Psoas muscle (tissue), 8 donors: Measurements from ENCODE around the gene KIAA1671. TPM values are rescaled to one million over a fixed set of nuclear protein-coding genes. Genes with fewer than 3 reads are reported as not detected.
"Not testable (repeated sequence)": the region's sequence is repeated elsewhere in the genome, so short reads cannot be mapped to it uniquely, and the experiment has no call there.

Experiments used
- ATAC-seq, 4 donors: fragments of 200-7000 bp; cut with Tn5 transposase; one replicate each; pipeline ENCODE4 v1.9.1; 2020; ENCODE audit warnings: moderate library complexity in 3 of 4, mild to moderate bottlenecking in 2 of 4
- DNase-seq, 2 donors: peaks; one replicate each; pipeline ENCODE4 v3.0.0-alpha.2; 2020
- H3K27ac ChIP-seq: fragments of 200-600 bp; one replicate; pipeline ENCODE4 v1.8.0; 2022
- H3K27me3 ChIP-seq, 3 donors: fragments of 200-600 bp in 1 of 3; one replicate each; pipeline versions ENCODE4 v1.6.1 to v1.8.0; 2013 to 2022; ENCODE audit warnings: low read length in 2 of 3, mild to moderate bottlenecking in 2 of 3, moderate library complexity in 1 of 3; ENCODE audit not compliant: insufficient read depth in 3 of 3
- H3K36me3 ChIP-seq, 2 donors: fragments of 200-600 bp in 1 of 2; one replicate each; pipeline versions ENCODE4 v1.6.1 to v1.8.0; 2013 to 2022; ENCODE audit warnings: low read depth in 1 of 2, mild to moderate bottlenecking in 1 of 2, moderate library complexity in 1 of 2; ENCODE audit not compliant: insufficient read depth in 1 of 2
- H3K4me1 ChIP-seq: fragments of 200-600 bp; one replicate; pipeline ENCODE4 v1.8.0; 2022
- H3K4me3 ChIP-seq: fragments of 200-600 bp; one replicate; pipeline ENCODE4 v1.8.0; 2022; ENCODE audit warnings: mild to moderate bottlenecking
- H3K9me3 ChIP-seq: fragments of 200-600 bp; one replicate; pipeline ENCODE4 v1.8.0; 2022
- WGBS, 3 donors: extraction: QIAGEN DNeasy Blood & Tissue Kit; methylation state at CpG; one replicate each; pipeline versions ENCODE4 v1.1.6 to v1.1.7; 2013; 5-methylcytosine and 5-hydroxymethylcytosine counted together
- intact Hi-C, 2 donors: fragments of 100-400 bp; cut with DNase I; formaldehyde crosslinking; loops; one replicate each; pipeline versions ENCODE4 v1.11.0 to v1.14.2; 2022
- long read RNA-seq, 2 donors: library from polyadenylated mRNA; unstranded; transcript quantifications; one replicate each; pipeline ENCODE4 v2.0.0, GENCODE V29; 2021
- polyA plus RNA-seq, 3 donors: library from polyadenylated mRNA; stranded (reverse); fragments of 200-250 nt; gene quantifications; one replicate each; pipeline ENCODE4 v1.2.3, GENCODE V29; 2013
- total RNA-seq, 4 donors: library from RNA; stranded (reverse); fragmentation: NEBNext Ultra II Directional in 2 of 4; extraction: Animal tissue kit (Norgen Biotek cat#: 25700) in 2 of 4; gene quantifications; one replicate each; pipeline versions ENCODE4 v1.2.1 to v1.2.4, GENCODE V29; 2021 to 2023
- TF ChIP-seq, protein P1 (sequence below): fragments of 200-600 bp; IDR thresholded peaks from one replicate; pipeline ENCODE4 v1.8.0; 2022; ENCODE audit warnings: antibody characterized with exemption
- donor health status: healthy with polysubstance abuse.
- donor health status: DM: no; HTN: no; CAD: no; lungs with moderate emphysema.
- donor health status: Bipolar disorder and iron deficiency.
- donor health status: healthy.
- donor health status: DM: yes; HTN: yes; CAD: no.
- donor health status: DM: no; HTN: no; CAD: no.
- donor health status: DM: no; HTN: no; CAD: no.
- donor health status: DM: yes; HTN: yes; CAD: no.

The KIAA1671 gene
- total RNA-seq, result 10 to 100 TPM; 12.2 to 56.9 (median 26.1) TPM
- 10 to 100 TPM in 1 of 3 donors, 1 to 10 TPM in 2; 1.9 to 15.8 (median 8.8) TPM for polyA plus RNA-seq
- long read RNA-seq, donor 1, partial matches to known transcripts, result 1 of 11 reads
- long read RNA-seq, donor 1, other reads (novel, unspliced or antisense), result 10 of 11 reads
- long read RNA-seq, donor 2, full-length matches to known transcripts, result 2 of 13 reads
- long read RNA-seq, donor 2, partial matches to known transcripts, result 1 of 13 reads
- long read RNA-seq, donor 2, other reads (novel, unspliced or antisense), result 10 of 13 reads

DNA sequence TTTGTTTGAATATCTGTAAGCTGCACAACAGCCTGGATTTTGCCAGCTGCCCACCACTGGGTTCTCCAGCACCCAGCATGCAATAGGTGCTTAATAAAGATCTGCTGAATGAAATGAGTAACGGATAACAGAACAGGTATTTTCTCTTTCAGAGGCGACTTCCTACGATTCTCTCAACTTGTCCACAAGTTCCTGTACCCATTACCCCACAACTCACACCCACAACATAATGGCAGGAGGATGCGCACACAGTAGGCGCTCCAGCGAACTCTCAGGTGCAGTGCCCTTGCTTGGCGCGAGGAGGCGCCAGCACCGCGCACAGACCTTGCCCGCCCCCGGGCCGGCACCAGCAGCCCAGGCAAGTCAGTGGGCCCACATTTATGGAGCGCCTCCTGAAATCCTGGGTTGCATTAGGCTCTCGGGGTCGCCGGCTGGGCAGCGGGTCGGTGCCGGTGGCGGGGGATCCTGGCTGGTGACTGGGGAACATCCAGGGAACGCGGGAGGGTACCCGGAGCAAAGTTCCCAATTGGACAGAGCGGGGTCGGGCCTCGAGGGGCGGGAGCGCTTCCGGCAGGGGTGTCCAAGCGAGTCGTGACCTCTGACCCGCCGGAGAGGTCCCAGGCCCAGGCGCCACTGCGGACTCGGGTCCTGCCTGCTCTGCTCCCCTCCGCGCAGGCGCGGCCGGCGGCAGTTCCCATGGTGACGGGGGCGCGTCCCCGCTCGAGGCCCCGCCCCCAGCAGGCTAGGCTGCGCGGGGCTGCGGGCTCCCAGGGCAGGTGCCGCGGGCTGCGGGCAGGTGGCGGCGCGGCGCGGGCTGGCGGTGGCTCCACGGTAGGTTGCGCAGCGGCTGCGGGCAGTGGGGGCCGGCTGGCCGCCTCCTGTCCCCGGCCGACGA lies at the start of gene KIAA1671:
Gene KIAA1671, plus strand, starts transcription at position 775 of the 895 bp plus-strand sequence. CDS start 75,284 bp downstream, outside the sequence.
- DNase-seq, result peak; percentile 85 to 89
- ATAC-seq, result peak; percentile 94 to 97 (median 96)
- H3K4me1 ChIP-seq, result no peaks in the 10 kb centered on the region
- TF ChIP-seq, protein P1, sequence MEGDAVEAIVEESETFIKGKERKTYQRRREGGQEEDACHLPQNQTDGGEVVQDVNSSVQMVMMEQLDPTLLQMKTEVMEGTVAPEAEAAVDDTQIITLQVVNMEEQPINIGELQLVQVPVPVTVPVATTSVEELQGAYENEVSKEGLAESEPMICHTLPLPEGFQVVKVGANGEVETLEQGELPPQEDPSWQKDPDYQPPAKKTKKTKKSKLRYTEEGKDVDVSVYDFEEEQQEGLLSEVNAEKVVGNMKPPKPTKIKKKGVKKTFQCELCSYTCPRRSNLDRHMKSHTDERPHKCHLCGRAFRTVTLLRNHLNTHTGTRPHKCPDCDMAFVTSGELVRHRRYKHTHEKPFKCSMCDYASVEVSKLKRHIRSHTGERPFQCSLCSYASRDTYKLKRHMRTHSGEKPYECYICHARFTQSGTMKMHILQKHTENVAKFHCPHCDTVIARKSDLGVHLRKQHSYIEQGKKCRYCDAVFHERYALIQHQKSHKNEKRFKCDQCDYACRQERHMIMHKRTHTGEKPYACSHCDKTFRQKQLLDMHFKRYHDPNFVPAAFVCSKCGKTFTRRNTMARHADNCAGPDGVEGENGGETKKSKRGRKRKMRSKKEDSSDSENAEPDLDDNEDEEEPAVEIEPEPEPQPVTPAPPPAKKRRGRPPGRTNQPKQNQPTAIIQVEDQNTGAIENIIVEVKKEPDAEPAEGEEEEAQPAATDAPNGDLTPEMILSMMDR, result peak; percentile 96
- H3K4me3 ChIP-seq, result peak within 1 kb of the TSS; percentile 76
- 2% methylated on average over 47 to 71 of the region's 71 CpGs for WGBS, 3 donors
- H3K27ac ChIP-seq, result peak within 1 kb of the TSS; percentile 54
- intact Hi-C loops, result loop anchor here (1.0 to 5.0 kb wide), 3 partner anchors 75 to 97 kb away; no protein-coding TSS in a partner anchor
- H3K27me3 ChIP-seq, result peaks cover 0 to 60% (median 5%) of the 10 kb centered on the region in 3 donors
- H3K9me3 ChIP-seq, result no peaks in the 10 kb centered on the region
- H3K36me3 ChIP-seq, result no peaks in the 10 kb centered on the region

DNA sequence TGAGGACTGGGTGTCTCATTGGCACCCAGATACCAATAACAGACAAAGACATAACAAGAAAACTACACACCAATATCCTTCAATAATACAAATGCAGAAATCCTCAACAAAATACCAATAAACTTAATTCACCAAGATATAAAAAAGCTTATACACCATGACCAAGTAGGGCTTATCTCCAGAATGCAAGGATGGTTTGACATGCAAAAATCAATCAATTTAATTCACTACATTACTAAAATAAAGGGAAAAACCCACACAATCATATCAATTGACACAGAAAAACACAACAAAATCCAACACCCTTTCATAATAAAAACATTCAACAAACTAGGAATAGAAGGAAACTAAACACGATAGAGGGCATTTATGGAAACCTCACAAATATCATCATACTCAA lies 46.6 kb upstream of the KIAA1671 start:
- H3K9me3 ChIP-seq, result peaks cover 9% of the 10 kb centered on the region
- DNase-seq, result no peak
- WGBS, 3 donors, result 89 to 100% (median 95%) methylated on average over 1 of the region's 1 CpG
- H3K27me3 ChIP-seq, result no peaks in the 10 kb centered on the region
- TF ChIP-seq, protein P1, result no peak
- intact Hi-C loops, result no loop called here
- no peaks in the 10 kb centered on the region for H3K4me1 ChIP-seq
- ATAC-seq, result no peak
- H3K4me3 ChIP-seq, result no peak overlapping the region
- H3K36me3 ChIP-seq, result no peaks in the 10 kb centered on the region
- H3K27ac ChIP-seq, result no peak overlapping the region

DNA sequence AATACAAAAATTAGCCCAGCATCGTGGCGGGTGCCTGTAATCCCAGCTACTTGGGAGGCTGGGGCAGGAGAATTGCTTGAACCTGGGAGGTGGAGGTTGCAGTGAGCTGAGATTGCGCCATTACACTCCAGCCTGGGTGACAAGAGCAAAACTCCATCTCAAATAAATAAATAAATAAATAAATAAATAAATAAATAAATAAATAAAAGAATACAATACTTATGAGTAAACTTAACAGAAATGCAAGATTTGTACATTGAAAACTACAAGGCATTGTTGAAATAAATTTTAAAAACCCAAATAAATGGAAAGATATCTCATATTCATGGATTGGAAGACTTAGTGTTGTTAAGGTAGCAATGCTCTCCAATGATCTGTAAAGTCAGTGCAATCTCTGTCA lies 45.4 kb upstream of the KIAA1671 start:
- H3K27ac ChIP-seq, H3K9me3 ChIP-seq, H3K4me3 ChIP-seq, ATAC-seq, H3K4me1 ChIP-seq, H3K27me3 ChIP-seq, DNase-seq, intact Hi-C loops, H3K36me3 ChIP-seq: not testable (repeated sequence)
- 93 to 100% (median 100%) methylated on average over 3 of the region's 3 CpGs for WGBS, 3 donors

GRCh38 chr22:24920029-24920428 lies 32.5 kb upstream of the KIAA1671 start:
- TF ChIP-seq, protein P1, result no peak

More at GRCh38 chr22:24920029-24920428, 32.5 kb upstream of the KIAA1671 start:
- Histone ChIP-seq H3K27me3 (no peaks in the 10 kb centered on the region), H3K4me3 (no peak overlapping the region), H3K4me1 (no peaks in the 10 kb centered on the region), H3K9me3 (no peaks in the 10 kb centered on the region), H3K27ac (no peak overlapping the region), H3K36me3 (no peaks in the 10 kb centered on the region)
- ATAC-seq (no peak), DNase-seq (no peak)
- intact Hi-C loops, result no loop called here
- WGBS, 3 donors, result 80 to 90% (median 87%) methylated on average over 4 of the region's 4 CpGs
